ENCODE measurements around the gene IL1RN. TPM values are rescaled to one million over a fixed set of nuclear protein-coding genes. Genes with fewer than 3 reads are reported as not detected.
A peak's percentile ranks its signal among the peaks of the same experiment; 100 is the strongest.

IL1RN gene
- total and polyA plus RNA-seq, 2 of the 13 experiments (the other 11 are each of a cell fraction or from before 2014, with no cell fraction given) = 21.2 to 101 TPM

- TF ChIP-seq TP53 (CRISPR knock-in tag; conservative IDR thresholded peaks at IDR 0.05) (no peak), ZNF292 (CRISPR knock-in tag; IDR thresholded peaks at IDR 0.05; ENCODE audit: borderline replicate concordance, low read depth) (no peak), CREB3 (CRISPR knock-in tag; IDR thresholded peaks at IDR 0.05) (no peak), TSC22D2 (CRISPR knock-in tag; IDR thresholded peaks at IDR 0.05; ENCODE audit: borderline replicate concordance) (no peak), SPEN (CRISPR knock-in tag; IDR thresholded peaks at IDR 0.05; ENCODE audit: low read depth) (no peak), ZNF136 (CRISPR knock-in tag; IDR thresholded peaks at IDR 0.05; ENCODE audit: low read depth) (no peak), HOXD1 (CRISPR knock-in tag; IDR thresholded peaks at IDR 0.05) (no peak), FOXP1 (IDR thresholded peaks at IDR 0.05) (no peak), FOXP1 (CRISPR knock-in tag; IDR thresholded peaks at IDR 0.05) (no peak), CERS6 (CRISPR knock-in tag; IDR thresholded peaks at IDR 0.05) (no peak), U2AF2 (IDR thresholded peaks at IDR 0.05; ENCODE audit: low read depth, low read length) (no peak), TAF15 (IDR thresholded peaks at IDR 0.05; ENCODE audit: low read depth, low read length, poor library complexity, severe bottlenecking) (no peak), ZNF121 (CRISPR knock-in tag; IDR thresholded peaks at IDR 0.05) (no peak), CHD2 (IDR thresholded peaks at IDR 0.05; ENCODE audit: low read depth, low read length) (no peak), TBX2 (CRISPR knock-in tag; IDR thresholded peaks at IDR 0.05; ENCODE audit: borderline replicate concordance) (no peak), ZNF800 (CRISPR knock-in tag; IDR thresholded peaks at IDR 0.05) (no peak; the same call in 1 of the 2 replicates), PAX8 (CRISPR knock-in tag; IDR thresholded peaks at IDR 0.05; ENCODE audit: borderline replicate concordance) (no peak; the same call in 1 of the 2 replicates), ZNF317 (CRISPR knock-in tag; IDR thresholded peaks at IDR 0.05) (no peak), MXI1 (IDR thresholded peaks at IDR 0.05; ENCODE audit: borderline replicate concordance, low read depth, low read length) (0 out of 3 replicates have a peak, but pooled peaks have one; percentile 35), TERF1 (CRISPR knock-in tag; IDR thresholded peaks at IDR 0.05) (no peak), ZNF234 (CRISPR knock-in tag; conservative IDR thresholded peaks at IDR 0.05) (no peak), ETS1 (CRISPR knock-in tag; IDR thresholded peaks at IDR 0.05) (no peak)
Measured at GRCh38 chr2:113127646-113128570, 510 bp downstream of the IL1RN start (continued).
